PC-3 (cell line): Measurements from ENCODE around the gene TACR2.

Experiments
- EZH2 ChIP-seq: fragments of 300-600 bp; sonication (generic); IDR thresholded peaks from one replicate; pipeline ENCODE4 v1.6.1; 2017; ENCODE audit warnings: antibody characterized with exemption, mild to moderate bottlenecking, low read length; ENCODE audit not compliant: unreplicated experiment
- TF ChIP-seq, protein P1 (sequence below): fragments of 300-600 bp; sonication (generic); conservative IDR thresholded peaks from 2 replicates; pipeline ENCODE4 v1.5.1; 2017; ENCODE audit warnings: antibody characterized with exemption, low read depth, mild to moderate bottlenecking, low read length

- TF ChIP-seq, protein P1, sequence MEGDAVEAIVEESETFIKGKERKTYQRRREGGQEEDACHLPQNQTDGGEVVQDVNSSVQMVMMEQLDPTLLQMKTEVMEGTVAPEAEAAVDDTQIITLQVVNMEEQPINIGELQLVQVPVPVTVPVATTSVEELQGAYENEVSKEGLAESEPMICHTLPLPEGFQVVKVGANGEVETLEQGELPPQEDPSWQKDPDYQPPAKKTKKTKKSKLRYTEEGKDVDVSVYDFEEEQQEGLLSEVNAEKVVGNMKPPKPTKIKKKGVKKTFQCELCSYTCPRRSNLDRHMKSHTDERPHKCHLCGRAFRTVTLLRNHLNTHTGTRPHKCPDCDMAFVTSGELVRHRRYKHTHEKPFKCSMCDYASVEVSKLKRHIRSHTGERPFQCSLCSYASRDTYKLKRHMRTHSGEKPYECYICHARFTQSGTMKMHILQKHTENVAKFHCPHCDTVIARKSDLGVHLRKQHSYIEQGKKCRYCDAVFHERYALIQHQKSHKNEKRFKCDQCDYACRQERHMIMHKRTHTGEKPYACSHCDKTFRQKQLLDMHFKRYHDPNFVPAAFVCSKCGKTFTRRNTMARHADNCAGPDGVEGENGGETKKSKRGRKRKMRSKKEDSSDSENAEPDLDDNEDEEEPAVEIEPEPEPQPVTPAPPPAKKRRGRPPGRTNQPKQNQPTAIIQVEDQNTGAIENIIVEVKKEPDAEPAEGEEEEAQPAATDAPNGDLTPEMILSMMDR, result no peak
- TF ChIP-seq EZH2, result no peak
These were observed 11.4 kb upstream of the TACR2 start for GRCh38 chr10:69428165-69428564.
